Activated naive CD8-positive, alpha-beta T cell treated with anti-CD3 and anti-CD28 coated beads, Interleukin-2, amount 50 U/mL, for 16 hours (primary cell): ENCODE measurements around the gene TMEM271.
"Not testable (repeated sequence)": the region's sequence is repeated elsewhere in the genome, so short reads cannot be mapped to it uniquely, and the experiment has no call there.

Source experiments
- DNase-seq: peaks from one replicate; pipeline ENCODE4 v3.0.0-alpha.2; 2020; ENCODE audit warnings: low read depth, low spot score

The TMEM271 gene

DNA sequence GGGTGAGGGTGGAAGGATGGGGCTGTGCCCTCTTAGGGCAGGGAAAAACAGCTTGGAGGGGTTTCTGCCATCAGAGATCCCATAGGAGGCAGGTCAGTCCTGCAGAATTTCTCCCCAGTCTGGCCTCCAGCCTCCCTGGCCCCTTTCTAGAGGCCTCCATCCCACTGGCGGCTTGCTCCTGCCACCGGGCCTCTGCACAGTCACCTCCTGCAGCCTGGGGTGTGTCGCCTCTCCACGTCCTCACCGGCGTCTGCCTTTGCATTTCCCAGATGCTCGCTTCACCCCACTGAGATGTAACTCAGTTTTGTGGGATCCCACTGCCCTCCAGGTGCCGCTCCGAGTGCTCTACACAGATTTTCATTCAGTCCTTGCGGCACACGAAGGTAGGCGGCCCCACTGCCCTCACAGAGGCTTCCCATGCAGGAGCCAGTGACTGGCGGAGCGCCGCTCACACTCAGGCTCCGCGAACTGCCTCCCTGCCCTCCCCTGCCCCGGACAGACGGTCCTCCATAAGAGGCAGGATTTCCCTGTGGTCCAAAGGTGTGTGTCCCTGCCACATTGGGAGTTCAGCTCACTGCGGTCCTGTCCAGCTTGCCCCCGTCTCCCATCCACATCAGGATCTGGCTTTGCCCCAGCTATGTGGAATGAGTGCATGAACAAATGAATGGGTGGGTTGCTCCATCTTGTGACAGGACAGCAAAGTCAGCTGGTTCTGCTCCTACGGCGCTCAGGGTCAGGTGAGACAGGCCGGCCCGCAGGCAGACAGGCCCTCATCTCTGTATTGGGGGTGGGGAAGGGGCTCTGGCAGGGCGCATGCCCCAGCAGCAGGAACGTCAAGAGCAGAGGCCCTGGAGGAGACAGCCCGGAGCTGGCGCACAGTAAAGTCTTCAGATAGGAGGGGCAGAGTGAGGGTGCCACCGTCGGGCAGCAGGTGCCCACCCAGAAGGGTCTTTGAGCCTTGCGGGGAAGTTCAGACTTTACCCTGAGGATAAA, 2.7 kb upstream of the TMEM271 start:
- DNase-seq: no peak

DNA sequence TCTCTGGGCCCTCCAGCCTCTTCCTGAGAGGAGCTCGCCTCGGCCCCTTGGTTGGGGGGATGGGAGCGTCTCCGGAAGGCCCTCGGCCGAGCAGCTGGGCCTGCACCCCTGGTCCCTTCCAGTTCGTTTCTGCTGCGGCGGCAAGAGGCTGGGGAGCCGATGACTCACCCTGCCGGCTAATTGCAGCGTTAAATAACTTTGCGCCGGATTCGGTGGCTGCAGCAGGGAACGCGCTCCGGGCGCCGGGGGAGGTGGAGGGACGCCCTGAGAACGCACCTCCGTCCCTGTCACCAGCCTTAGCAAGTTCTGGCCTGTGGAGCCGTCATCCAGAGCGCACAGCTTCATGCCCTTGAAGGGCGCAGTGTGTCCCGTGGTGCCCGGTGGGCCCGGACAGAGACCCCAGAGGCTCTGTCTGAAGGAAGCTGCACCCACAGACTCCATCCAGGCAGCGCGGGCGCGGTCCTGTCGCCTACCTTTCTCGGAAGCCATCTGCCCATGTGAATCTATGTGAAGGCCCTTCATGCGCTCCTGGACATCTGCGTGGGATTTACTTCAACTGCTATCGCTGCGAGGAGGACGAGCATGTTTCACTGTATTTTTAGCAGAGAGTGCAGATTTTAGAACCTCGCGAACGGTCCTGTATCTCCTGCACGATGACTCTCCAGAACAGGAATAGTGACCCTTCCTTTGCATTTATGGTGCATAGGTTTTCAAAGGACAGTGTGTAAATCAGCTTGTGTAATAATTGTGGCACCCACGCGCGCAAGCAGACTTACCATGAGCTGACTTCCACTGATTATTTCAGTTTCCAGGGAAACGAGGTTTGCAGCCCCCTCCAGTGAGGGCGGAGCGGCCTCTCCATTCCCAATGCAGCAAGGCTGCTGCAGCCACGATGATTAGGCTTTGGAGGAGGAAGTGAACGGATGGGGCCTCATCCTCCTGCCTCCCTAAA, 1.7 kb upstream of the TMEM271 start:
- DNase-seq: no peak

DNA sequence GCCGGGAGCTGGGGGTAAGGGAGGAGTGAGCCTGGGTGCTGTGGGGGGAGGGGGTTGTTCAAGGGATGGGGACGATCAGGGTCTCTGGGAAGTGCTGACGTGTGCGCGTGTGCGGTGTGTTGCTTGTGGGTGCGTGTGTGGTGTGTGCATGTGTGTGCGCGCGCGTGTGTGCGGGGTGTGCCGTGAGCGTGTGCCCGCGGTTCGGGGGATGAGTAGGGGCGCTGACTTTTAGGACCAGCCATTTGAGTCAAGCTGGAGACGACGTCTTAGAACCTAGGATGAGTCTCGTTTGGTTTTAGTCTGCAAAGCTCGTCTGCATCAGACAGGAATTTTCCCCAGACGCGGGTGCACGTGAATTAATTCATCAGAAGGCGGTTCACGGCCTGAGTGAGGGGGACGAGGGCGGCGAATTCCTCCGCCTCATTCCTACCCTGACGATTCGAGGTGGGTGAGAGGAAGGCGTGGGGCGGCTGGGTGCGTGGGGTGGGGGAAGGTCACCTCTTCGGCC, 950 bp upstream of the TMEM271 start:
- no peak for DNase-seq

DNA sequence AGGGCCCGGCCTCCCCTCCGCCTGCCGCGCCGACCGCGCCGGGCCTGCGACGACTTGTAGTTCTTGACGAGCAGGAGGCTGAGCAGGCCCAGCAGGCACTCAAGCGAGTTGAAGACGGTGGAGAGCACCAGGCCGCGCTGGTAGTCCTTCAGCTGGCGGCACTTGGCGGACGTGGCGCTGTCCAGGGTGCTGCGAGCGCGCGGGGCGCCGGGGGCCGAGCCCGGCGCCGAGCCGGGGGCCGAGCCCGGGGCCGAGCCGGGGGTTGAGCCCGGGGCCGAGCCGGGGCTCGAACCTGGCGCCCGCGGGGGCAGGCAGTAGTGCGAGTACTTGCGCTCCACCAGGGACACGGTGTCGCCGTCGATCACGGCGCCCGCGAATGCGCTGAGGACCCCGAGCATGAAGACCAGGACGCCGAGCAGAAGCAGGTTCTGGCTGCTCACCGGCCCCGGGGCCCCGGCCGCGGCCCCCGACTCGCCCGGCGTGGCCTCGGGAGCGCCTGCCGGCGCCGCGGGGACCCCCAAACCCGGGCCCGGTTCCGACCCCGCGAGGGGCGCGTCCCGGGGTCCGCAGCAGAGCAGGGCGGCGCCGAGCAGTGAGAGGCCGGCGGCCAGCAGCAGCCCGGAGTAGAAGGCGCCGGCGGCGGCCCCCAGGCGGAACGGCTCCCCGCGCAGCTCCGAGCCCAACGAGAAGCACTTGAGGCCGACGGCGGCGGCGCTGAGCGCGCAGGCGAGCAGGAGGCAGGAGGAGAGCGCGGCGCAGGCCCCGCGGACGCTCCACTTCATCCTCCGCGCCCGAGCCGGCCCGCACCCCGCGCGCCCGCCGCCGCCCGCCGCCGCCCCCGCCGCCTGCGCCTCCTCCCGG, 584 bp downstream of the TMEM271 start:
- no peak for DNase-seq

DNA sequence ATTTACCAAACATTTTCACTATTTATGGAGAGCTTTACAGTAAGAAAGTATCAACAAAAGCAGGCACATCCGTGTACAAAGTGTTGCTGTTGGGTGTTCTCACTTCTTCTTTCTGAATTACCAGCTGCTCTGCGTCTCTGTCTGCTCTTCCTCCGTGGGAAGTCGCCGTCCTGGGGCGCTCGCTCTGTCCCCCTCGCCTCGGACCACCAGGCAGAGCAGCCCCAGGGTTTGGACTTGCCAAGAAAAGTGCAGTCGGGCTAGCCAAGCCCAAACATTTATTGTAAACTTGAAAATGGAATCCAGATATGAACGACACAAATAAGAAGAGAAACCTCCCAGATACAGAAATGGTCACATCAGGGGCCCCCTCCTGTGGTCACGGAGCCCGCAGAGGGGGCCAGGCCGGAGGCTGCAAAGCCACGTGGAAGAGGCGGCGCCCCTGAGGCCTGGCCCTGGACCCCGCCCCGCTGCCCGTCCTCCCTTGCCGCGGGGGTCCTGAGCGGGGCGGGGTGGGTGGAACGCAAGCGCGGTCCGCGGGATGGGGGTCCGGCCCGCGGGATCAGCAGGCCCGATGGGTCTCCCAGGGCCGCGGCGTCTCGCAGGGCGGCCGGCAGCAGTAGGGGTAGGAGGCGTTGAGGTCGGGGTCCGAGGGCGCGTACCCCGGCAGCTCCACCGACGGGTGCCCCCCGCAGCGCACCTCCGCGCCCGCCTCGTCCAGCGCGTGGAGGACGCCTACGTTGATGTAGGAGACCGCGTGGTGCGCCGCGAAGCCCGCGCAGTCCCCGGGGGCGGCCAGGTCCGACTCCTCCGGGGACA, 1.5 kb downstream of the TMEM271 start:
- no peak for DNase-seq

DNA sequence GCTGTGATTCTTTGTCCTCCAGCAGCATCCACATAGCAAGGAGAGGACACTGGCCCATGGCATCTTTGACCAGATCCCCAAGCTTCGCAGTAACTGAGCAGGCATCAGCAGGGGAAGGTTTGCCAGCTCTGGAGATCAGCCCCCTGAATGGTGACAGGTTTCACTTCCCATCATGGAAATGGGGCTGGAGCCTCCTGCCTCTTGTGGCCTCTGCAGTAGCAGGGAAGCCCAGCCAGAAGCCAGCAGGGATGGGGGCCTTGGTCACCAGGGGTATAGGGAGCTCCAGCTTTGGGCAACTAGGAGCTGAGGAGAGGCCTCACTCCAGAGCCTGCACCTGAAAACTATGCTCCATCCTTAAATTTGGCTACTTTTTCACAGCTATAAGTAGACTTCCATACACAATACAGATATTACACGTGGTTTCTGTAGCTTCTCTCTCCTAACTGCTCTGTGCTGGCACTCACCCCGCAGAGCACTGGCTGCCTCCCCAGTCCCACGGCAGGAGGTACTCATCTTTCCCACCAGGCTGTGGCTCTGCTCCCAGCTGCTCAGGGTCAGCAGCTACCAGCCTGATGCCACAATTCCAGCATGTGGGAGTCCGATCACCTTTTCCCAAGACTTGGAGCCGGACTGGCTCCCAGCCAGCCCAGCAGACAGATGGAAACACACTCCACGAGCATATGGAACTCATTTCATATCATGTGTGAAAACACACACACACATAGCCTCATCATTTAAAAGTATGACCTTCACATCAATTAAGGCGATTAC, 2.8 kb downstream of the TMEM271 start:
- no peak for DNase-seq

DNA sequence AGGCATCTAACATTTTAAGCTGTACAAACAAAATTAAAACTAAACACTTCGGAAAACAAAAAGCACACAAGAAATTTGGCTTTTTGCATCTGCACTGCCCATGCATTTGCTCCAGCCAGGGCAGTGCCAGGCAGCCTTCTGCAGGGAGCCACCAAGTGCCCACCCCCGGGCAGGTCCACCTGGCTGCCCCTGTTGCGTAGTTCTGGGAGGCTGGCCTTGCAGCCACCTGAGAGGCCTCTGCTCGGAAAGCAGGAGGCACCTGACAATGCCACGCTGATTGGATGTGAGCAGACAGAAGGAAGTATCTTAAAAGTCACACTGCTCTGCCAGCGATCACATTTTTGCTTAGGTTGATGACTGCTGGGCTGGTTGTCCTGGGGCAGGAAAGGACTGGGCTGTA, 3.5 kb downstream of the TMEM271 start:
- DNase-seq: no peak

DNA sequence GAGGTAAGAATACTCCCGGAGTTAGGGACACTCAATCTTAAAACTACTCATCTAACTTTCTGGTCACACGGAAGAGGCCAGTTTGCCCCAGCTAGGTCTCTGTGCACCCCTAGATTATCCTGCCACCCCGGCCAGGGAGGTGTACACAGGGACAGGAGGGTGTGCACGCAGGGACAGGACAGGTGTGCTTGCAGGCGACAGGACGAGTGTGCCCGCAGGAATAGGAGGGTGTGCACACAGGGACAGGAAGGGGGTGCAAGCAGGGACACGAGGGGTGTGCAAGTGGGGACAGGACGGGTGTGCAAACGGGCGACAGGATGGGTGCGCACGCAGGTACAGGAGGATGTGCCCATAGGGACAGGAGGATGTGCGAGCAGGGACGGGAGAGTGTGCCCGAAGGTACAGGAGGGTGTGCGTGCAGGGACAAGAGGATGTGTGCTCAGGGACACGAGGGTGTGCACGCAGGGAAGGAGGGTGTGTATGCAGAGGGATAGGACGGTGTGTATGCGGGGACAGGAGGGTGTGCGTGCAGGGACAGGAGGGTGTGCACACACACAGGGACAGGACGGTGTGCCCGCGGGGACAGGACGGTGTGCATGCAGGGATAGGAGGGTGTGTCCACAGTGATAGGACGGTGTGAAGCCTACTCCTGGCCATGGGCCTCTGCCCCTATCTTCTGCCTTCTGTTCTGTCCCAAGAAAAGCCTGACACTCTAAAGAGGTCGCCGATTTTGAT, 4.1 kb downstream of the TMEM271 start:
- no peak for DNase-seq

DNA sequence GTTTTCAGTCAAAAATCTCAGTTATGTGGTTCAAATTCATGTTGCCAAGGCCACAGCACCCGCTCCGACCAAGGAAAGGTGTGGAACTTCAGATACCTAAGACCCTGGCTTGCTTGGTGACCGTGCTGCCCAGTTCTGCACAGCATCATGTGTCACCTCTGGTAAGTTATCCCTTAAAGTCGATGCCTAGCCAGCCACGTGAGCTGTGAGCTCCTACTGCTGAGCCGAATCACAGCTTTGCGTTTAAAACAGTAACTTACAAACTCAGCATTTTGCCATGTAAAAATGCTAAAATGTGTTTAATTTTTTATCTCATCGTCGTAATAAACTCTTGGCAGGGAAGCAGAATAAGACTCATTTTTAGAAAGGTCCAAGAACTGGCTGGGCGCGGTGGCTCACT, 5.3 kb downstream of the TMEM271 start:
- no peak for DNase-seq

DNA sequence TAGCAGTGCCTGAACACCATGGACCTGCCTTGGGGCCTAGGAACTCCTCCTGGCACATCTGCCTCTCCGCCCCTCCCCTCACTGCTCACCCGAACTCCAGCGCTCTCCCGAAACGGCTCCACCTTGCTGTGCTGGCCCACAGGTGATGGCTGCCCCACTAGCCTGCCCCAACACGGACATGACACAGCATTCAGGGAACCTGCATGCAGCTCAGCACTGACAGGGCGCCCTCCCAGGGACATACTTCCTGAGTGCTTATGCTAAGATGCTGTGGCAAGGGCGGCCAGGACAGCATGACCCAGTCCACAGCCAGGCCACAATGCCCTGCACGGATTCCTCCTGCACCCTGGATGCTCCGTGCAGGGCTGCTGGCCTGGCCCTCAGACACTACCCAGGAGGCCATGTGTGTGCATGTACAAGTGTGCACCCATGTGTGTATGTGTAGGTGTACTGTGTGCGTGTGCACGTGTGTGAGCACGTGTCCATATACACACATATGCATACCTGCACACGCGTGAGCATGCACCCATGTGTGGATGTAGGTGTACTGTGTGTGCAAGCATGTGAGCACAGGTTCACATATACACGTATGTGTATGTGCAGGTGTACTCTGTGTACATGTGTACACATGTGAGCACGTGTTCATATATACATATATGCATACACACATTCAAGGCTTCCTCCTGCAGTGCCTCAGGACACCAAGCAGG, 6.0 kb downstream of the TMEM271 start:
- DNase-seq: no peak

DNA sequence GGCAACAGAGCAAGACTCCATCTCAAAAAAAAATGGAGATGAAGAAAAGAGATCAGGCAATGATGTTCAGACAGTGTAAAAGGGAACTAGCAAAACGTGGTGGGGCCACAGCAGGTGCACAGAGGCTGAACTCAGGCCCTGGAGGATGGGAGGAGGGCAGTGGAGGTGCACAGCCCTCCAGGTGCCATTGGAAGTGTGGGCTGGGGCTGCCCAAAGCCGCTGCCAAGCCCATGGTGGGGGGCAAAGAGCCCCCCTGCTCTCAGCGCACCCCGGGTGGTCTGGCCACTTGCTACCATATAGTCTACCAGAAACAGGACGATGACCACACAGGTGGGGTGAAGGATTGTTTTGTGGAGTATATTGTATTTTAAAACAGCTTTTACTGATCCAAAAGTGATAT, 7.1 kb downstream of the TMEM271 start:
- no peak for DNase-seq

DNA sequence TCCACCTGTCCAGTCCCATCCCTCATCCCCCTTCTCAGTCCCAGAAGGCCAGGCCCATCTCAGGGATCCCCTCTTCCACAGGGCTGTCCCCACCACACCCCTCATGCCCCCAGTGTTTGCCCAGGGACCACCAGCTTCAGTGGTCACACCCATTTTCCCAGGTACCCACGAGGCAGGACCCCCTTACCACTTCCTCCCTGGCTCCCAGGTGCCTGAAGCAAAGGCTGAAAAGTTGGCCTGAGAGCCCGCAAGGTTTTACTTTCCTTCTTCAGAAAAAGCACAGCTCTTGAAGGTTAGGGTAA, 7.8 kb downstream of the TMEM271 start:
- no peak for DNase-seq

DNA sequence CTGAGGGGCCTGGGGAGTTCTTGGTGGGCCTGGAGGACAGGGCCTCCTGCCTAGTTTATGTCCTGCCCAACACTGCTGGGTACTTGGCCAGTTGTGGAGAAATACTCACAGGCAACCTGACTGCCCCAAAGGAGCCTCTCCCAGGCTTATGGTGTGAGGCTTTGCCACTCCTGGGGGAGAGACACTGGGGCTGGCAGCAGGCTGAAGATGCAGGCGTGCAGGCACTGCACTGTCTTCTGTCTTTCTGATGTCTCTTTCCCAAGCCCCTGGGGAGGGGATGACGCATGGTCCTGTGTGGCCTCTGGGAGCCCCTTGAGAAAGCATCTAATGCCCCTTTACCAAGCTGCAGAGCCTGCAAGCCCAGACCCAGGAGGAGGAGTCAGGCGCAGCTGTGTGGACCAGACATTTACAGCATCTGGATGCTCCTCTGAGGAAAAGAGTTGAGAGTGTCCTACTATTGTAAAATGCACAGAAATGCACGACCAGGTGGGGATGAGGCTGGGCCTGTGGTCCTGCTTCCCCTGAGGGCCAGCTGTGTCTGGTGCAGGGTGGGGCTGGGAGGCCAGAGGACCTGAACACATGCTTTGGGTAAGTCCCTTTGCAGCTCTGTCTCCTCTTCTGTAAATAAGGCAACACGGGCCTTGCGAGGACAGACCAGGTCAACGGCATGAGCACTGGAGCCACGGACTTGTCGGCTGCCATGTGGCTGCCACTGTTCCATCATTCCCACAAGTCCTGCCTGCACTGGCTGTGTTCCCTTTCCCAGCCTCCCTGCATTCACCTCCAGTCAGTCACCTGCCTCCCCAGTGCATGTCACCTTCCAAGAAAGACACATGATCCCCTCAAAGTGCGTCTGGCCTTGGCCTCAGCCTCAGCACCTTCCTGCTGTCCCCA, 8.4 kb downstream of the TMEM271 start:
- DNase-seq: no peak

DNA sequence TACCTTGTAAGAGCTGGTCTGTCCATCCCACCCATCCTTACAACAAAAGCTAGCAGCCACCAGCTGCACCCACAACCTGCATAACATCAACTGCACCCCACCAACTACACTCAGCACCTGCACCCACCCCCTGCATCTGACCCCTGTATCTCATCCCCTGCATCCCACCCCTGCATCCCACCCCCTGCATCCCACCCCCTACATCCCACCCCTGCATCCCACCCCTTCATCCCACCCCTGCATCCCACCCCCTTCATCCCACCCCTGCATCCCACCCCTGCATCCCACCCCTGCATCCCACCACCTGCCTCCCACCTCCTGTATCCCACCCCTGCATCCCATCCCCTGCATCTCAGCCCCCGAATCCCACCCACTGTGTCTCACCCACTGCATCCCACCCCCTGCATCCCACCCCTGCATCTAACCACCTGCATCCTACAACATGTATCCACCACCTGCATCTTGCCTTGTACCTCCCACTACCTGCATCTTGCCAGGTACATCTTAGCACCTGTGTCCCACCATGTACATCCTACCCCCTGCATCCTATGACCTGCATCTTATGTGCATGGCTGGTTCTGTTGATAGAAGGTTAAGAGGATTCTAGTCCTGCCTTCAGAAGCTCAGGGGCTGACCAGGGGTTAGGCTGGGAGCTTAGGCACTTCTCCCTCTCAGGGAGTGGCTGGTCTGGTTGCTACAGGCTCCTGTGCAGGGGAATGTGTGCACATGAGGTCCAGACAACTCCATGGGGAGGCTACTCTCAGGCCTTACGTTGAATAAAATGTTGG, 9.4 kb downstream of the TMEM271 start:
- DNase-seq: no peak

DNA sequence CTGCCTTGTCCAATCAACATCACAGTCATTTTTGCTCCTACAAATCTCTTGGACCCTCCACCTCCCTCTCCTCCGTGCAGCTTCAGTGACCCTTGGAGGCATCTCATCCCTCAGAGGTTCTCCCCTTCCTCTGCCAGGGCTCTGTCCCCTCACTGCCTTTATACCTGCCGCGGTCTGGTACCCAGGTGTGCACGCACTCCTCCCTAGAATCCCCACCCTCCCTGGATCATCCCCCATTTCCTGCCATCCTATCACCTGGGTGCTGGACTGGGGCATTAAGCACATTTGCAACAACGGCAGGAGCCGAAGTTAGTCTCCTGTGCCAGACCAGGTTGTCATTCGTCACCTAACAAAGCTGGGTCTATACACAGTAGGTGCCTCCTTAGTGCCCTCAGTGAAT, 10.1 kb downstream of the TMEM271 start:
- DNase-seq: no peak

DNA sequence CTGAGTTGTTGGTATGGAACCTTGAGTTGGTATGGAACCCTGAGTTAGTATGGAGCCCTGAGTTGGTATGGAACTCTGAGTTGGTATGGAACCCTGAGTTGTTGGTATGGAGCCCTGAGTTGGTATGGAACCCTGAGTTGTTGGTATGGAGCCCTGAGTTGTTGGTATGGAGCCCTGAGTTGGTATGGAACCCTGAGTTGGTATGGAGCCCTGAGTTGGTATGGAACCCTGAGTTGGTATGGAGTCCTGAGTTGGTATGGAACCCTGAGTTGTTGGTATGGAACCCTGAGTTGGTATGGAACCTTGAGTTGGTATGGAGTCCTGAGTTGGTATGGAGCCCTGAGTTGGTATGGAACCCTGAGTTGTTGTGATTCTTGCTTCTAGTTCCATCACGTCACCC, 10.5 kb downstream of the TMEM271 start:
- not testable (repeated sequence) for DNase-seq

DNA sequence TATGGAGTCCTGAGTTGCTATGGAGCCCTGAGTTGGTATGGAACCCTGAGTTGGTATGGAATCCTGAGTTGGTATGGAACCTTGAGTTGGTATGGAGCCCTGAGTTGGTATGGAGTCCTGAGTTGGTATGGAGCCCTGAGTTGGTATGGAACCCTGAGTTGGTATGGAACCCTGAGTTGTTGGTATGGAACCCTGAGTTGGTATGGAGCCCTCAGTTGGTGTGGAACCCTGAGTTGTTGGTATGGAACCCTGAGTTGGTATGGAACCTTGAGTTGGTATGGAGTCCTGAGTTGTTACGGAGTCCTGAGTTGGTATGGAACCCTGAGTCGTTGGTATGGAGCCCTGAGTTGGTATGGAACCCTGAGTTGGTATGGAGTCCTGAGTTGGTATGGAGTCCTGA, 13.6 kb downstream of the TMEM271 start:
- DNase-seq: not testable (repeated sequence)
